Esophagus muscularis mucosa (tissue), 4 donors: ENCODE data around the gene PTPRJ. TPM values are rescaled to one million over a fixed set of nuclear protein-coding genes. Genes with fewer than 3 reads are reported as not detected.
A peak's percentile ranks its signal among the peaks of the same experiment; 100 is the strongest.

Experiments
- DNase-seq: peaks from one replicate; pipeline ENCODE4 v3.0.0-alpha.2; 2017; ENCODE audit errors: extremely low spot score
- H3K27ac ChIP-seq, 4 donors: fragments of 200-600 bp; sonication (generic); replicated peaks in 1 of 4; 1 replicate in 3 of 4; 2 replicates in 1 of 4; pipeline ENCODE4 v1.5.1; 2016 to 2019; ENCODE audit warnings: mild to moderate bottlenecking in 1 of 4
- H3K27me3 ChIP-seq, 4 donors: fragments of 200-600 bp; sonication (generic); one replicate each; pipeline versions ENCODE4 v1.5.1 to v1.6.0; 2016 to 2019
- H3K36me3 ChIP-seq, 4 donors: fragments of 200-600 bp; sonication (generic); one replicate each; pipeline ENCODE4 v1.5.1; 2016 to 2019
- H3K4me1 ChIP-seq, 4 donors: fragments of 200-600 bp; sonication (generic); one replicate each; pipeline ENCODE4 v1.5.1; 2016 to 2019
- H3K4me3 ChIP-seq, 4 donors: fragments of 200-600 bp; sonication (generic); 1 replicate in 2 of 4; 2 replicates in 2 of 4; pipeline ENCODE4 v1.5.1; 2016 to 2019; ENCODE audit warnings: mild to moderate bottlenecking in 4 of 4, moderate library complexity in 1 of 4
- H3K9me3 ChIP-seq, 4 donors: fragments of 200-600 bp; sonication (generic); 1 replicate in 3 of 4; 2 replicates in 1 of 4; pipeline ENCODE4 v1.5.1; 2016 to 2019
- CTCF ChIP-seq, 3 experiments: fragments of 200-600 bp in 2 of 3; fragments of 450-650 bp in 1 of 3; sonication (generic) in 2 of 3; IDR thresholded peaks; one replicate each; pipeline ENCODE4 v1.5.1; 2017 to 2019; ENCODE audit warnings: antibody characterized with exemption in 3 of 3, mild to moderate bottlenecking in 2 of 3, moderate library complexity in 1 of 3
- EP300 ChIP-seq: sonication (generic); formaldehyde crosslinking; IDR thresholded peaks from one replicate; pipeline ENCODE4 v1.6.1; 2017; ENCODE audit warnings: antibody characterized with exemption
- POLR2A ChIP-seq: fragments of 450-650 bp; IDR thresholded peaks from one replicate; pipeline ENCODE4 v1.6.1; 2017; ENCODE audit warnings: antibody characterized with exemption, moderate library complexity, mild to moderate bottlenecking, low read depth
- POLR2AphosphoS5 ChIP-seq, 2 donors: sonication (generic); formaldehyde crosslinking; IDR thresholded peaks; one replicate each; pipeline ENCODE4 v1.6.1; 2017; ENCODE audit warnings: antibody characterized with exemption in 2 of 2
- WGBS: methylation state at CpG from one replicate; pipeline ENCODE4 v1.1.5; 2018; 5-methylcytosine and 5-hydroxymethylcytosine counted together
- intact Hi-C: fragments of 100-400 bp; cut with DNase I; formaldehyde crosslinking; loops from one replicate; pipeline ENCODE4 v1.15.1; 2023
- total RNA-seq, 4 donors: library from RNA; depleted of rRNA; stranded (reverse); fragments of >200 nt; gene quantifications; one replicate each; pipeline versions ENCODE4 v1.1.0 to v1.2.1, GENCODE V29; 2016

PTPRJ gene
- total RNA-seq, 4 donors from 2014 or later, result 8.3 to 14.1 (median 10.5) TPM

- Histone ChIP-seq H3K27ac (peak overlapping the region in 2 of 4 donors; percentile 2 to 27), H3K9me3 (no peaks in the 10 kb centered on the region), H3K4me1 (peaks cover 15 to 36% (median 30%) of the 10 kb centered on the region in 4 donors), H3K4me3 (no peak overlapping the region), H3K27me3 (no peaks in the 10 kb centered on the region), H3K36me3 (no peaks in the 10 kb centered on the region)
- WGBS, result 71% methylated on average over 9 of the region's 10 CpGs
- TF ChIP-seq POLR2AphosphoS5 (IDR thresholded peaks at IDR 0.05), result no peak
- no peak for TF ChIP-seq EP300
- TF ChIP-seq POLR2A, result no peak
- TF ChIP-seq CTCF (IDR thresholded peaks at IDR 0.05), result no peak
- no peak for DNase-seq
- intact Hi-C loops, result loop anchor here (5.0 kb wide), 1 partner anchor 40 kb away; no protein-coding TSS in a partner anchor
These were observed 86.8 kb downstream of the PTPRJ start for GRCh38 chr11:48066881-48067800.

GRCh38 chr11:48073031-48073861 lies 92.9 kb downstream of the PTPRJ start:
- Histone ChIP-seq H3K4me3 (no peak overlapping the region), H3K9me3 (no peaks in the 10 kb centered on the region), H3K4me1 (no peaks in the 10 kb centered on the region), H3K27ac (no peak overlapping the region), H3K27me3 (no peaks in the 10 kb centered on the region), H3K36me3 (no peaks in the 10 kb centered on the region)
- TF ChIP-seq EP300, result no peak
- intact Hi-C loops, result no loop called here
- DNase-seq, result no peak
- WGBS, result 78% methylated on average over 8 of the region's 8 CpGs

GRCh38 chr11:48074425-48075181 lies 94.2 kb downstream of the PTPRJ start:
- H3K27ac ChIP-seq, result no peak overlapping the region
- no peak overlapping the region for H3K4me3 ChIP-seq
- no peak for DNase-seq
- no peaks in the 10 kb centered on the region for H3K36me3 ChIP-seq
- intact Hi-C loops, result no loop called here
- no peaks in the 10 kb centered on the region for H3K4me1 ChIP-seq
- no peaks in the 10 kb centered on the region for H3K27me3 ChIP-seq
- TF ChIP-seq EP300, result no peak
- no peak for TF ChIP-seq POLR2AphosphoS5 (IDR thresholded peaks at IDR 0.05)
- no peak for TF ChIP-seq CTCF (IDR thresholded peaks at IDR 0.05)
- no peak for TF ChIP-seq POLR2A
- 86% methylated on average over 3 of the region's 3 CpGs for WGBS
- H3K9me3 ChIP-seq, result no peaks in the 10 kb centered on the region

- Histone ChIP-seq H3K4me3 (no peak overlapping the region), H3K36me3 (no peaks in the 10 kb centered on the region), H3K27ac (no peak overlapping the region), H3K4me1 (peaks cover 3 to 6% (median 4%) of the 10 kb centered on the region in 4 donors), H3K9me3 (no peaks in the 10 kb centered on the region), H3K27me3 (no peaks in the 10 kb centered on the region)
- DNase-seq, result no peak
- intact Hi-C loops, result no loop called here
- no peak for TF ChIP-seq EP300
- TF ChIP-seq POLR2A, result no peak
- no peak for TF ChIP-seq CTCF (IDR thresholded peaks at IDR 0.05)
- TF ChIP-seq POLR2AphosphoS5 (IDR thresholded peaks at IDR 0.05), result no peak
- WGBS, result over 99% methylated on average over 7 of the region's 7 CpGs
These were observed 95.3 kb downstream of the PTPRJ start for GRCh38 chr11:48075637-48076036.
